B cell (primary cell): ENCODE results near the gene TUBGCP4. TPM values are rescaled to one million over a fixed set of nuclear protein-coding genes. Genes with fewer than 3 reads are reported as not detected.

Experiments
- ATAC-seq: fragments of 200-7000 bp; cut with Tn5 transposase; one replicate; pipeline ENCODE4 v1.10.0; 2021; ENCODE audit warnings: low read depth, mild to moderate bottlenecking, moderate number of reproducible peaks, moderate library complexity
- CTCF ChIA-PET: fragments of 350-600 bp; sonication (Branson Sonifier 250); formaldehyde crosslinking; loops from one replicate; lab custom pipeline; 2021; ENCODE audit warnings: antibody characterized with exemption, inconsistent platforms; lab: Charles Lee
- POLR2A ChIA-PET: fragments of 350-600 bp; sonication (Branson Sonifier 250); formaldehyde crosslinking; loops from one replicate; lab custom pipeline; 2021; ENCODE audit warnings: antibody characterized with exemption; lab: Charles Lee
- DNase-seq: peaks from one replicate; pipeline ENCODE4 v3.0.0; 2013
- H2AFZ ChIP-seq: 2 replicates; pipeline ENCODE4 v1.6.1; 2012; ENCODE audit warnings: mild to moderate bottlenecking, low read depth, low read length; ENCODE audit not compliant: insufficient read depth, poor library complexity, severe bottlenecking
- H3K27ac ChIP-seq, 2 donors: 1 replicate in 1 of 2; 2 replicates in 1 of 2; pipeline ENCODE4 v1.5.1; 2012 to 2013; ENCODE audit warnings: low read length in 2 of 2, mild to moderate bottlenecking in 2 of 2, moderate library complexity in 1 of 2
- H3K27me3 ChIP-seq, 4 experiments: fragments of 200-600 bp in 1 of 4; sonication (generic) in 1 of 4; replicated peaks in 1 of 4; 1 replicate in 2 of 4; 2 replicates in 2 of 4; pipeline versions ENCODE4 v1.6.1 to v1.7.0; 2013 to 2016; ENCODE audit warnings: low read length in 3 of 4, mild to moderate bottlenecking in 2 of 4, mixed read lengths in 1 of 4, moderate library complexity in 1 of 4; ENCODE audit not compliant: insufficient read depth in 4 of 4, control insufficient read depth in 3 of 4; ENCODE audit errors: control extremely low read depth in 1 of 4
- H3K36me3 ChIP-seq, 2 experiments: replicated peaks in 1 of 2; 1 replicate in 1 of 2; 2 replicates in 1 of 2; pipeline versions ENCODE4 v1.6.1 to v1.7.1; 2013; ENCODE audit warnings: low read length in 1 of 2; ENCODE audit not compliant: insufficient read depth in 2 of 2, control insufficient read depth in 1 of 2; ENCODE audit errors: control extremely low read depth in 1 of 2, extremely low read depth in 1 of 2
- H3K4me1 ChIP-seq, 2 donors: fragments of 200-600 bp in 1 of 2; sonication (generic) in 1 of 2; 1 replicate in 1 of 2; 2 replicates in 1 of 2; pipeline versions ENCODE4 v1.5.1 to v1.6.1; 2013 to 2017; ENCODE audit warnings: low read length in 2 of 2; ENCODE audit not compliant: control insufficient read depth in 2 of 2, insufficient read depth in 2 of 2
- H3K4me2 ChIP-seq: replicated peaks from 2 replicates; pipeline ENCODE3; 2012; ENCODE audit warnings: mild to moderate bottlenecking, low read depth, low read length; ENCODE audit not compliant: poor library complexity, severe bottlenecking
- H3K4me3 ChIP-seq, 5 experiments: fragments of 200-600 bp in 1 of 5; sonication (generic) in 1 of 5; 1 replicate in 3 of 5; 2 replicates in 2 of 5; pipeline versions ENCODE4 v1.5.1 to v1.7.0; 2011 to 2016; ENCODE audit warnings: low read length in 4 of 5, mild to moderate bottlenecking in 4 of 5, low read depth in 2 of 5, control low read depth in 1 of 5, moderate library complexity in 1 of 5; ENCODE audit not compliant: insufficient read depth in 1 of 5; ENCODE audit errors: control extremely low read depth in 1 of 5, extremely low read depth in 1 of 5
- H3K79me2 ChIP-seq: fragments of 200-600 bp; sonication (generic); one replicate; pipeline ENCODE4 v1.6.0; 2016; ENCODE audit warnings: low read length; ENCODE audit not compliant: control insufficient read depth, insufficient read depth
- H3K9ac ChIP-seq: fragments of 200-600 bp; sonication (generic); 2 replicates; pipeline ENCODE4 v1.6.1; 2017; ENCODE audit warnings: mild to moderate bottlenecking, low read length, moderate library complexity
- H3K9me3 ChIP-seq, 3 donors: one replicate each; pipeline versions ENCODE4 v1.6.1 to v1.7.1; 2013; ENCODE audit warnings: low read length in 2 of 3; ENCODE audit not compliant: control insufficient read depth in 2 of 3, insufficient read depth in 1 of 3; ENCODE audit errors: control extremely low read depth in 1 of 3
- H4K20me1 ChIP-seq: 2 replicates; pipeline ENCODE4 v1.6.0; 2012; ENCODE audit warnings: mild to moderate bottlenecking, low read length; ENCODE audit not compliant: insufficient read depth, control insufficient read depth, poor library complexity, severe bottlenecking
- H3K27ac Mint-ChIP-seq: one replicate; pipeline ENCODE4 v1.8.0; 2021; ENCODE audit warnings: mixed read lengths
- H3K27me3 Mint-ChIP-seq: one replicate; pipeline ENCODE4 v1.8.0; 2021; ENCODE audit warnings: mixed read lengths
- H3K4me1 Mint-ChIP-seq: one replicate; pipeline ENCODE4 v1.8.0; 2021; ENCODE audit warnings: mixed read lengths
- H3K4me3 Mint-ChIP-seq: one replicate; pipeline ENCODE4 v1.8.0; 2021; ENCODE audit warnings: mixed read lengths
- H3K9me3 Mint-ChIP-seq: one replicate; pipeline ENCODE4 v1.8.0; 2022; ENCODE audit warnings: mixed read lengths; ENCODE audit not compliant: insufficient read depth
- EZH2 ChIP-seq: IDR thresholded peaks from 2 replicates; pipeline ENCODE4 v1.6.1; 2012; ENCODE audit warnings: borderline replicate concordance, low read depth, mild to moderate bottlenecking, moderate library complexity, low read length; ENCODE audit not compliant: insufficient read depth, poor library complexity, severe bottlenecking
- WGBS: methylation state at CpG from one replicate; pipeline ENCODE4 v1.1.5; 2013; ENCODE audit warnings: missing lambda C conversion rate; ENCODE audit not compliant: insufficient coverage; 5-methylcytosine and 5-hydroxymethylcytosine counted together
- intact Hi-C: fragments of 100-400 bp; cut with micrococcal nuclease; formaldehyde crosslinking; loops from one replicate; pipeline ENCODE4 v1.10.0; 2022
- polyA plus RNA-seq: library from polyadenylated mRNA; depleted of rRNA; stranded (reverse); fragments of >200 nt; gene quantifications from 2 replicates; pipeline ENCODE4 v1.2.3, GENCODE V29; 2012
- total RNA-seq, 2 donors: library from RNA; stranded (reverse); fragments of 120-200 nt in 1 of 2; gene quantifications; 1 replicate in 1 of 2; 2 replicates in 1 of 2; pipeline versions ENCODE4 v1.2.3 to v1.2.4, GENCODE V29; 2013 to 2022
- TF ChIP-seq, protein P1 (sequence below): fragments of 200-600 bp; IDR thresholded peaks from one replicate; pipeline ENCODE4 v1.8.0; 2022; ENCODE audit warnings: antibody characterized with exemption, mild to moderate bottlenecking

Gene TUBGCP4
- total and polyA plus RNA-seq, 2 donors (not counting 1 experiment from before 2014, with no cell fraction given), result 10.0 to 31.6 TPM

DNA sequence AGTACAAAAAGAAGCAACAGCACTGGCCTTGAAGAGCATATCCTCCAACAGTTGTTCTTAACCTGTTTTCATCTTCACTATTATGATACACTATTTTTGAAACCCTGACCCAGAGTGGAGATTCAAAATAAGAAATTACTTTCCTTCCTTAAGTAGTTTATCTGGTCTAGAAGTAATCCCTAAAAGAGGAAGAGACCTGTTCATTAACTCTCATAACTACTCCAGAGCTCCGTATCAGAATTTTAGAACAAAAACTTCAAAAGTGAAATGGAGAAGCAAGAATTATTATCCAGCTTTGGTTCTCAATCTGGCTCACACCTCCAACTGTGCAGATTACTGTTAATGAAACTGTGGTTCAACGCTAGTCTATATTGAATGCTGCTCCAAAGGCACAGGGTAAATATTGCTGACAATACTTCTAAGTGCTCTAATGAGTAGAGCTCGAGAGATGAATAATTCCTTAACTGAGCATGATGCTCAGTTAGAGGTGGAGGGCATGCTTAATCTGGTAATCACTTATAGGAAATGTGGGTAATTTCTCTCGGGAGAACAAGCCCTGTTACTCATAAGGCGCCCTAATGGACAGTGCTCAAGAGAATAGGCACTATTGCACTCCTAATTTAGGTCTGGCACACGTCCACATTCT lies 45.7 kb upstream of the TUBGCP4 start:
- CTCF ChIA-PET, result interaction anchor here (0.6 kb wide), 1 partner anchor 84 kb away, joined by 4 read pairs; no protein-coding TSS in a partner anchor
- Histone ChIP-seq H4K20me1 (peaks cover 9% of the 10 kb centered on the region), H2AFZ (no peak overlapping the region), H3K79me2 (peaks cover 9% of the 10 kb centered on the region), H3K36me3 (no peaks in the 10 kb centered on the region), H3K9me3 (no peaks in the 10 kb centered on the region), H3K27me3 (no peaks in the 10 kb centered on the region), H3K4me2 (no peak overlapping the region), H3K4me3 (no peak overlapping the region), H3K9ac (no peak overlapping the region), H3K27ac (no peak overlapping the region), H3K4me1 (peaks cover 15 to 16% of the 10 kb centered on the region in 2 donors)
- DNase-seq (no peak), ATAC-seq (no peak)
- H3K27me3 Mint-ChIP-seq, result no peaks in the 10 kb centered on the region
- peaks cover 21% of the 10 kb centered on the region for H3K4me1 Mint-ChIP-seq
- intact Hi-C loops, result no loop called here
- TF ChIP-seq, protein P1, sequence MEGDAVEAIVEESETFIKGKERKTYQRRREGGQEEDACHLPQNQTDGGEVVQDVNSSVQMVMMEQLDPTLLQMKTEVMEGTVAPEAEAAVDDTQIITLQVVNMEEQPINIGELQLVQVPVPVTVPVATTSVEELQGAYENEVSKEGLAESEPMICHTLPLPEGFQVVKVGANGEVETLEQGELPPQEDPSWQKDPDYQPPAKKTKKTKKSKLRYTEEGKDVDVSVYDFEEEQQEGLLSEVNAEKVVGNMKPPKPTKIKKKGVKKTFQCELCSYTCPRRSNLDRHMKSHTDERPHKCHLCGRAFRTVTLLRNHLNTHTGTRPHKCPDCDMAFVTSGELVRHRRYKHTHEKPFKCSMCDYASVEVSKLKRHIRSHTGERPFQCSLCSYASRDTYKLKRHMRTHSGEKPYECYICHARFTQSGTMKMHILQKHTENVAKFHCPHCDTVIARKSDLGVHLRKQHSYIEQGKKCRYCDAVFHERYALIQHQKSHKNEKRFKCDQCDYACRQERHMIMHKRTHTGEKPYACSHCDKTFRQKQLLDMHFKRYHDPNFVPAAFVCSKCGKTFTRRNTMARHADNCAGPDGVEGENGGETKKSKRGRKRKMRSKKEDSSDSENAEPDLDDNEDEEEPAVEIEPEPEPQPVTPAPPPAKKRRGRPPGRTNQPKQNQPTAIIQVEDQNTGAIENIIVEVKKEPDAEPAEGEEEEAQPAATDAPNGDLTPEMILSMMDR, result no peak
- no peak for TF ChIP-seq EZH2
- no peak overlapping the region for H3K27ac Mint-ChIP-seq
- H3K4me3 Mint-ChIP-seq, result no peak overlapping the region
- 59% methylated on average over 3 of the region's 6 CpGs for WGBS
- POLR2A ChIA-PET, result no interaction called here
- H3K9me3 Mint-ChIP-seq, result no peaks in the 10 kb centered on the region
